Activated T-cell treated with anti-CD3 and anti-CD28 coated beads for 4 hours (primary cell): ENCODE data around the gene CRCP.

Experiments used
- DNase-seq: peaks from one replicate; pipeline ENCODE4 v3.0.0-alpha.2; 2020

Gene CRCP

GRCh38 chr7:66193146-66193725 lies 78.6 kb downstream of the CRCP start:
- DNase-seq, result no peak

- no peak for DNase-seq
These were observed 83.8 kb downstream of the CRCP start for GRCh38 chr7:66198469-66198868.

- no peak for DNase-seq
These were observed 84.3 kb downstream of the CRCP start for GRCh38 chr7:66198956-66199355.

- no peak for DNase-seq
These were observed 87.8 kb downstream of the CRCP start for GRCh38 chr7:66202441-66202840.
